Measurements from ENCODE around the gene ADAMTS17.

Gene ADAMTS17

DNA sequence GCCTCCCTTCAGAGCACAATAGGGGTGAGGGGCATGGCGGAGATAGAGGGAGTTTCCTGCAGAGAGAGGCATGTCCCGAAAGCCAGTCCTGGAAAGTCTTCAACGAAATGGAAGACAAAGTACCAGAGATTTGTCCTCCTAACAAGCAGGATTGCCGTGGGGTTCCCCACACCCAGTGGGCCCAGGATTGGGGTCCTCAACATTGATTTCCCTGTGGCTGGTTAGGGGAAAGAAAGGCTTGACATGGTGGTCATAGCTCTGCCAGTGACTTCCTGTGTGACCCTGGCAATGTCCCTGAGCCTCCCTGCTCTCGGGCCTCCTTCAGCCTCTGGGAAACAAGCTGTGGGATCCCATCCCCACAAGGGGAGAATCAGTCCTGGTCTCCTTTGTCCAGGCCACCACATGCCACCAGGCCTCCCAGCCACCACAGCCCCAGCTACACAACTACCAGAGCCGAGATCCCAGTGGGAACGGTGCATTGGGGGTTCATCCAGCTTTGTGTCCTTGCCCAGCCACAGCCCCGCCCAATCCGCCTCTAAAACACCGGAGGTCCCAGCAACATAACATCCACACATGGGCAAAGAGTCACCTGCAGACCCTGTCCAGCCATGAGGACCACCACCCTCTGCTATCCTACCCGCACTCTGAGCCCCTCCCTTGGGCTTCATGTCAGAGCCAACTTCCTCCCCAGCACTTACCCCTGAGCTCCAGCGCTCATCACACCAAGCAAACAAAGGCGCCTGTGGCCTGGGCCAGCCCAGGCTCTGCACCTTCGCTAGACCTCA is 63.0 kb downstream of the ADAMTS17 start:
- H3K9me3 Mint-ChIP-seq: peaks cover 3% of the 10 kb centered on the region
- no peak overlapping the region for H3K27ac Mint-ChIP-seq
- H3K4me3 Mint-ChIP-seq: no peak overlapping the region
- no peaks in the 10 kb centered on the region for H3K4me1 Mint-ChIP-seq
- peaks cover 6% of the 10 kb centered on the region for H3K27me3 Mint-ChIP-seq
- ATAC-seq: peak; percentile 21
- no peaks in the 10 kb centered on the region for H3K36me3 Mint-ChIP-seq

DNA sequence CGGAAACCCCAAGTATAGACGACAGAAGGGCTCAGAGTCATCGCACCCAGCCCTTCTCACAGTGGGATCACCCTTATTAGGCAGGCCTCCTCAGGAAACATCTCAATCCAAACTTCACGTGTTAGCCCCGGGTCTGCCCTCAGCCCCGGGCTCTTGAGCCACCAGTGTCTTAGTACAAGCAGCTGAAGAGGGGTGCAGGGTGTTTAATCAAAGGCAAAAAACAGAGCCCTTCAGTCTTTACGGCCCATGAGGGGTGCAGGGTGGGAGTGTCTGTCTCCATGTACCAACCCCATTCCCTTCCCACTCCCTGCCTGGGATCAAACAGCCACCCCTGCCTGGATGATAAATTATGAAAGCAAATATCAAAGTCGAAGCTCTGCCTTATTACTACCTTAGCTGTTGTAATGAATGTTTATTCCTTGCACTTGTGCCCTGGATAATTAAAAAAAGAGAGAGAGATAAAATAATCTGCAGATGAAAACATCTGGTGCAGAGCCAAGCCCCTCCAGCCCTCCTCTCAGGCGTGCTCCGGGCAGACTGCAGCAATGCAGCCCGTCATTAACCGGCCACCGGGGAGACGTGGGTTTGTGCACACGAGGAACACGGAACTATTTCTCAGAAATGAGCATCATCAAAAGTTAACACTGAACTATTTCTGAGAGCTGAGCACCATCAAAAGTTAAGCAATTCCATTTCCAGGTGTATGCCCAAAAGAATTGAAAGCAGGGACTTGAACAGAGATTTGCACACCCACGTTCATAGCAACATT is 64.5 kb downstream of the ADAMTS17 start:
- Mint-ChIP-seq H3K4me3 (no peak overlapping the region), H3K36me3 (no peaks in the 10 kb centered on the region), H3K27ac (no peak overlapping the region), H3K4me1 (no peaks in the 10 kb centered on the region), H3K9me3 (peaks cover 11% of the 10 kb centered on the region), H3K27me3 (peaks cover 6% of the 10 kb centered on the region)
- ATAC-seq: peak; percentile 24

DNA sequence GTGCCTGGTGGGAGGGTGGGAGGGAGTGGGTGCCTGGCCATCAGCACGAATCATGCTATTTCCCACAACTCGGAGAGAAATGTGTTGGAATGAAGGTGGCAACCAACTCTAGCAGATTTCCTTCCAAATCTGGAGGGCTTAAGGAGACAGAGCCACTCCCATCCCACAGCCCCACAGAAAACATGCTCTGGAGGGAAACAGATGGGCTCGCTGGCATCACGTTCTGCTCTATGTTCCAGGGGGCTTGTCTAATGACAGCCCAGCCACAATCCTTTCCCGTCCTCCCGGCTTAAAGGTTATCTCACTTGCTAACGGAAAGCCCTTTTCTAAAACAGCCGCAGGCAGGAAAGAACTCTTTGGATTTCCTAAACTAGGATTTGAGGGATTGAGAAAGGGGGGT is 65.3 kb downstream of the ADAMTS17 start:
- peaks cover 13% of the 10 kb centered on the region for H3K9me3 Mint-ChIP-seq
- H3K27me3 Mint-ChIP-seq: peaks cover 6% of the 10 kb centered on the region
- H3K4me1 Mint-ChIP-seq: no peaks in the 10 kb centered on the region
- ATAC-seq: no peak
- H3K27ac Mint-ChIP-seq: no peak overlapping the region
- no peak overlapping the region for H3K4me3 Mint-ChIP-seq
- H3K36me3 Mint-ChIP-seq: no peaks in the 10 kb centered on the region

DNA sequence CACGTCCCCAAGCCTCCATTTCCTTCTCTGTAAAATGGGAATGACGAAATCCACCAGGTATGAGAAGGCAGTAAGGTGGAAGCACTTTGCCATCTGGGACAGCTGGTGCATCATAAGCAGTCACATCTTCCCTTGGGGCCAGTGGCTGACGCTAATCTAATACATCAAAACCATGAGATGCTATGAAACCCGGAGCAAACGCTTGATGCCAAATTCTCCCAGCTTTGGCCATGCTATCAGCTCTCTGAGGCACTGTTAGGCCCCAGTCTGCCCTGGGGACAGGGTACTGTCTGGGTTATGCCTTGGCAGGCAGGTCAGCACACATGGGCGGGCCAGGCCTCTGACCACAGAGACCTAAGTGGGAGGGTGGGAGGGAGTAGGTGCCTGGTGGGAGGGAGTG is 66.1 kb downstream of the ADAMTS17 start:
- Mint-ChIP-seq H3K36me3 (no peaks in the 10 kb centered on the region), H3K4me1 (no peaks in the 10 kb centered on the region), H3K27ac (no peak overlapping the region), H3K9me3 (peaks cover 15% of the 10 kb centered on the region), H3K4me3 (no peak overlapping the region), H3K27me3 (peaks cover 6% of the 10 kb centered on the region)
- ATAC-seq: no peak

DNA sequence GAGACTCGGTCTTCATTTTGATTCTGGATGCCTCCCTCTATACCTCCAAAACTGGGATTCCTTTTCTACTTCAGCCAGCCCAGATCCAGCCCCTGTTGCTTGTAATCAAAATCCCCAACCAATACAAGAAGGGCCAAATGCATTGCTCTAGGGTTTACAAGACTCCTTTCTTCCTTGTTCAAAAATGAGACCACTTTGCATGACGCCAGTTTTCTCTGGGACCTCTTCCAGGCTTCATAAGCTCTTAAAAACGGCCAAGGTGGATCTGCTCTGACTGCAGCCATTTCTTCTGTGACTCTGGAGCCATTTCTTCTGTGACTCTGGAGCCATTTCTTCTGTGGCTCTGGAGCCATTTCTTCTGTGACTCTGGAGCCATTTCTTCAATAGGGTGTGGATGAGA is 71.9 kb downstream of the ADAMTS17 start:
- no peak overlapping the region for H3K4me3 Mint-ChIP-seq
- no peaks in the 10 kb centered on the region for H3K4me1 Mint-ChIP-seq
- peaks cover 18% of the 10 kb centered on the region for H3K9me3 Mint-ChIP-seq
- H3K27ac Mint-ChIP-seq: no peak overlapping the region
- peaks cover 1% of the 10 kb centered on the region for H3K27me3 Mint-ChIP-seq
- H3K36me3 Mint-ChIP-seq: no peaks in the 10 kb centered on the region
- ATAC-seq: no peak

DNA sequence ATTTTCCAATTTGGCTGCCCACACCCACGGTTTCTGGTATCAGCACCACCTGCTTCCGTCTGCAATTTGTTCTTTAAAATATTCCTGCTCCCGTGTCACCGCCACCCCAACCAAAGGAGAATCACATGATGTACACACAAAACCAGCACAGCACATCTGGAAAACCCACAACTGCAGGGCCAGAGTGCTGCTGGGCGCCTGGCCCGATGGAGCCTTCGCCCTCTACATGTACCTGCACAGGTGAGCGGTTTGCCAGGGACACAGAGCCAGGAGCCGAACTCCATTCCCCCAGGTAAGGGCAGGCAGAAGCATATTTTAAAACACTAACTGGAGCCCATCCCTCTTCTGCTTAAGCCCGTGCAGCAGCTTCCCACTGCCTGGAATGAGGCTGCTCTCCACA is 75.6 kb downstream of the ADAMTS17 start:
- H3K36me3 Mint-ChIP-seq: no peaks in the 10 kb centered on the region
- H3K27ac Mint-ChIP-seq: no peak overlapping the region
- H3K4me1 Mint-ChIP-seq: no peaks in the 10 kb centered on the region
- peaks cover 5% of the 10 kb centered on the region for H3K9me3 Mint-ChIP-seq
- no peaks in the 10 kb centered on the region for H3K27me3 Mint-ChIP-seq
- no peak for ATAC-seq
- no peak overlapping the region for H3K4me3 Mint-ChIP-seq

DNA sequence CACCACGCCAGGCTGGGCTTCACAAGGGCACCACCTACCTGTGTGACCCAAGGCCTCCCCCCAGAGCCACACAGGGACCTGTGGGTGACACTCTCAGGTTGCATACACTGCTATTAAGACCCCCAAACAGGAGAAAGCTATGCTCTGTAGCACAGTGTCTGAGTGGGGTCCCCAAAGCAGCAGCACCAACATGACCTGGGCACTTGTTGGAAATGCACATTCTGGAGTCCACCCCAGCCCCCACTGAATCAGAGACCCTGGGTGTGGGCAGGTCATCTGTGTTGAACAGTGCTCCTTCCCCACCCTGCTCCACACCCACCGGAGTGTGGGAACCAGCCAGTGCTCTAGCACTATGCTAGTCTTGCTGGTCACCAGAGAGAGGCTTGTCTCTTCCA is 76.1 kb downstream of the ADAMTS17 start:
- Mint-ChIP-seq H3K27me3 (no peaks in the 10 kb centered on the region), H3K27ac (no peak overlapping the region), H3K9me3 (peaks cover 3% of the 10 kb centered on the region), H3K36me3 (no peaks in the 10 kb centered on the region), H3K4me1 (no peaks in the 10 kb centered on the region), H3K4me3 (no peak overlapping the region)
- peak; percentile 55 for ATAC-seq

DNA sequence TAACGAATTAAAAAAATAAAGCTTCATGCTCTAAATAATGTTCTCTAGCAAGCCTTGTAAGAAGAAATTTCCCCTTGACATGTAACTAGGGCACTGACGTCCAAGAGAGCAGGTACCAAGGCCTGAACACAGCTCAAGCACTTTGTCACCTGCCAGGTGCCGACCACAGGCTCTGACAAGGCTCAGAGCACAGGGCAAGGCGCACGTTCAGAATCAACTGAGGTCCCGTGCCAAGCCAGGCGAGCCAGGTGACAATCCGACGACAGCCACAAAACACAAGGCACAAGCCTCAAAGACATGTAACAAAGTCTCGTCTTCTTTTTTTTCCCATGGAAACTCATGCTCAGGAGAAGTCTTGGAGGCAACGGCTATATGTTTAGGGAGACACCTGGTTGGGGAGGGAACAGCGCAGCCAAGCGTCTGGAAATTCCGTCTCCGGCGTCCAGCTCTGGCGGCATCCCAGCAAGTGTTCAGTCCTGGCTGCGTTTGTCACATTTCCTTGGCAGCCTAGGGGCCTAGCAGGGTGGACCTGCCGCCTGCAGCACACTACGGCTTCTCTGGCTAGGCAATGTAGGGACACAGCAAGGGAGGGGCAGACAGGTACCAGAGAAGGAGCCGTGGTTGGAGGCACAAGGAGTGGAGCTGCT is 76.7 kb downstream of the ADAMTS17 start:
- no peak overlapping the region for H3K4me3 Mint-ChIP-seq
- H3K36me3 Mint-ChIP-seq: no peaks in the 10 kb centered on the region
- no peak overlapping the region for H3K27ac Mint-ChIP-seq
- H3K9me3 Mint-ChIP-seq: peaks cover 2% of the 10 kb centered on the region
- no peaks in the 10 kb centered on the region for H3K4me1 Mint-ChIP-seq
- peak; percentile 21 for ATAC-seq
- H3K27me3 Mint-ChIP-seq: no peaks in the 10 kb centered on the region

DNA sequence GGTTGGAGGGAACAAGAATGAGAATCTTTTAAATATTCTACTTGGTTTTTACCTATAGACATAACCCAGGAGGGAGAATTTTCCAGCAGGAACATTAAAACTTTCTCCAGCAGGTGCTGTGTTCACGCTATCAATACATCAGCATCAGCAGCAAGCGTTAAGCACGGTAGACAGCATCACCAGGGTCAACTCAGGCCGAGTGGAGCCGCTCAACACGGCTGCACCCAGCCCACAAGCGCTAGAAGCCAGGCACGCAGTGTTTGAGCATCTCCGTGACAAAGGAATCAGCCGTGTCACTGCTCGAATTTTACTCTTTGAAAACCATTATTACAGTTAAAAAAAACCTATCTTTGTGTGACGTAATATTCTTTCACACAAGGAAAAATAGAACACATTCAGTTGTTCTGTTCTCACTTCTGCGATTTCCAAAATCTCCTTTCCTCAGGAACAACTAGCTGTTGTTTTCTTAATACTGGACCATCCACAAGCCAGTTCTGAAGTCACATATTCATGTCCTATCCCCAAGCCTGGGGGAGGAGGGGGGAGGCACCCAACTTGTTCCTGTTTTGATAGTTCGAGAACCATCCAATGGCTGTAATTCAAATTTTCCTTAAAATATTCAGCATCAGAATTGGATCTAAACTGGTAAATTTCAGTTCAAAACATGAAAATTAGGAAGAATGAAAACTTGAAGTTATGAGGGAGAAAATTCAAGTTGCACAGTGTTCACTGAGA is 77.9 kb downstream of the ADAMTS17 start:
- ATAC-seq: no peak
- H3K4me3 Mint-ChIP-seq: no peak overlapping the region
- no peak overlapping the region for H3K27ac Mint-ChIP-seq
- H3K27me3 Mint-ChIP-seq: no peaks in the 10 kb centered on the region
- no peaks in the 10 kb centered on the region for H3K36me3 Mint-ChIP-seq
- peaks cover 2% of the 10 kb centered on the region for H3K9me3 Mint-ChIP-seq
- H3K4me1 Mint-ChIP-seq: no peaks in the 10 kb centered on the region

DNA sequence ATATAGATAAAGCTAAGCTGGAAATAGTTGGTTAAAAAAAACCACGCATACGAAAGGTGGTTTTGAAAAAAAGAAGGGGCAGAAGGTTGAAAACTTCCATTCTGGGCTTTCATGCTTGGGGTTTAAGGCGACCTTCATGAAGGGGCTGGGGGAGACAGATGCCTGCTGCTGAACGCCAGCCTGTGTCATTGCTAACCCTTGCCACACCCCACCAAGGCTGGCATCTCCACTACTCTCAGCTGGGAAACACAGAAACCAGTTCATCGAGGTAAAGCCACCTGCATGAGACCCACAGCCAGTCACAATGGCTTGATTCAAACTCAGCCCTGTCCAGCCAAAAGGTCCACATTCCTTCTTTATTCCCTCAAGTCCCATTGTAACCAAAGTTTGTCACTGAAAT is 78.7 kb downstream of the ADAMTS17 start:
- H3K27me3 Mint-ChIP-seq: no peaks in the 10 kb centered on the region

DNA sequence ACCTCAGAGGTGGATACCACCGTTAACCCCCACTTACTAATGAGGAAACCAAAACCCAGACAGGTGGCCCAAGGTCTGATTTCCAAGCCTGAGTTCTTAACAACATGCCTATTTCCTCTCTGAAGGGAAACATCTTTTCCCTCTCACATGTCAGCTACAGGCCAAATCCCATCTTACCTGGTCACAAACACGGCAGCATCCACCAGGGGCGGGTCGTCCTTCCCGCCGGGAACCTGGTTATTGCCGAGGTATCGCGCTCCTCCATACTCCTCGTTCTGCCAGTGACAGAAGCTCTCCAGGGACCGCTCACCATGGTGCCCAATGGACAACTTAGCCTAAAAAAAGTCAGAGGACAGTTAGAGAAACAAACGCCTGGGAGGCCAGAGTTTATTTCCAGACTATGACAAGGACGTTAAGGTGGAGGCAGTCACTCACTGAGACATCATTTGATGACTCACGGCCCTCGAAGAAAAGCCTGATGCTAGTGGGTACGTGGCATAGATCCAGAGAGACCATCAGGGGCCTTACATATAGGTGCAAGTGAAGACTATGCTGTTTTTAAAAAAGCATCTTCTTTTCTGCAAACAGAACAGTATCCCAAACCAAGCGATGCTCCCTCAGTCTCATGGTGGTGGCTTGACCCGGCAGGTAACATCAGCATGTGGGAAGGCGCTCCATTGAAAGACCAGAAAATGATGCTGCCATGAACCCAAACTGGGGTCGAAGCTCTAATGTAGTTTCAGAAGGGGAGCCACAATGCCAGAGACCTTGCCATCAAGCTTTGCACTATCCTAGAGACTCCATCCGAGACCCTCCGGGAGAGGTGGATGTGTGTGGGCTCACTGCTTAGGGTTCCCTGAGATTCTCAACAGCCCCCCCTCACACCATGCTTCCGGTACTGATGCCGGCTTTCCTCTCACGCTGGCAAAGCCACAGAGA is 80.2 kb downstream of the ADAMTS17 start:
- H3K27ac Mint-ChIP-seq: no peak overlapping the region
- no peak for ATAC-seq
- no peaks in the 10 kb centered on the region for H3K4me1 Mint-ChIP-seq
- H3K36me3 Mint-ChIP-seq: no peaks in the 10 kb centered on the region
- no peaks in the 10 kb centered on the region for H3K27me3 Mint-ChIP-seq
- no peak overlapping the region for H3K4me3 Mint-ChIP-seq
- peaks cover 4% of the 10 kb centered on the region for H3K9me3 Mint-ChIP-seq

More for the DNA sequence above, 78.7 kb downstream of the ADAMTS17 start:
- no peaks in the 10 kb centered on the region for H3K36me3 Mint-ChIP-seq
- H3K9me3 Mint-ChIP-seq: no peaks in the 10 kb centered on the region
- no peak overlapping the region for H3K4me3 Mint-ChIP-seq
- no peak for ATAC-seq
- H3K4me1 Mint-ChIP-seq: no peaks in the 10 kb centered on the region
- H3K27ac Mint-ChIP-seq: no peak overlapping the region

DNA sequence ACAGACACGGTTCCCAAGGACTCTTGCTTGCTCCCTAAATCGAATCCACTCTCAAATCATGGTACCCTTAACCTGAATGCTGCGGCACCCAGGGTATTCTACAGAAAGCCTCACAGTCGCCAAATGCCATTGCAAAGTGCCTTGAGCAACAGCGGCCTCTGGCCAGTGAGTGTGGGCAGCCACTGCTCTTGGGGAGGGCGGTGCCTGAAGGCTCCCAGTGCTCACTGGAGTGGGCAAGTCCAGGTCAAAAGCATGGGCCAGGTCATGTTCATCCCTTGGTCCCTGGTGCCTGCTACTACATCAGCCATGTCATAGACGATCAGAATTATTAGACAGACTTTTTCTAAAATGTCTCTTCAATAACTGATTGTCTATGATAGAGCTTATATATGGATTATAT is 82.5 kb downstream of the ADAMTS17 start:
- Mint-ChIP-seq H3K4me1 (no peaks in the 10 kb centered on the region), H3K4me3 (no peak overlapping the region), H3K27me3 (no peaks in the 10 kb centered on the region), H3K27ac (no peak overlapping the region), H3K9me3 (peaks cover 4% of the 10 kb centered on the region), H3K36me3 (no peaks in the 10 kb centered on the region)
- no peak for ATAC-seq

DNA sequence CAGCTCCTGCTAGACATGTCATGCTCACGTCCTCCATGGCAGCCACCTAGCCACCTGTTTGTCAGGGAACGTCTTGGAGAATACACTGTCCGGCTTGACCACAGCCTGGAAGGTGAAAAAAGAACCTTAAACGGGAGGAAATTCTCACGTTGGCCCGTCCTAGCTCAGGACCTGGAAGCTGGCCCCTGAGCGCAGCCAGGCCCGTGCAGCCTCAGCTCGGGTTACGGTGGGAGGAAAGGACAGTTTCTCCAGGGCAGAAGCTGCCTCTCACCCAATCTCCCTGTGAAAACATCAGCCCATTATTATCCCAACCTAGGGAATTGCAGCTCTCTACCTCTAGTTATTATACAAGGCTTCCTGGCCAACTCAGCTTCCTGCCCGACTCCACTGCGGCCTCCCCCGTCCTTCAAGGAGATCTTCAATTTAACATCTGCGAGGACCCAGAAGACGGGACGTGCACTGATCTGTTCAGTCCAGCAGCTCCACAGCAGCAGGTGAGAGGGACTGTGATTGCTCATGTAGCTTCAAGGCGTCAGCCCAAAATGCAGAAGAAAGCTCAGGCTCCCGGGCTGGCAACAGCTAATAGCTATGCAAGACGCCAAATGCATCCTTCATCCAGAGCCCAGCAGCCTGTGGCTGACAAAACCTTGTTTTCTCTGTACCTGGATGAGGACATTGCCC is 84.7 kb downstream of the ADAMTS17 start:
- no peaks in the 10 kb centered on the region for H3K36me3 Mint-ChIP-seq
- no peak overlapping the region for H3K27ac Mint-ChIP-seq

More for the DNA sequence above, 84.7 kb downstream of the ADAMTS17 start:
- Mint-ChIP-seq H3K27me3 (no peaks in the 10 kb centered on the region), H3K9me3 (peaks cover 4% of the 10 kb centered on the region), H3K4me1 (no peaks in the 10 kb centered on the region), H3K4me3 (no peak overlapping the region)
- ATAC-seq: no peak
